Activated CD8-positive, alpha-beta T cell treated with anti-CD3 and anti-CD28 coated beads for 36 hours (primary cell): Measurements from ENCODE around the gene GTPBP1. TPM values are rescaled to one million over a fixed set of nuclear protein-coding genes. Genes with fewer than 3 reads are reported as not detected.

Source experiments
- ATAC-seq: fragments of 200-7000 bp; cut with Tn5 transposase; one replicate; pipeline ENCODE4 v1.10.0; 2021; ENCODE audit warnings: mild to moderate bottlenecking, moderate library complexity
- CTCF ChIA-PET: fragments of 350-600 bp; sonication (Branson Sonifier 250); formaldehyde crosslinking; loops from one replicate; lab custom pipeline; 2021; ENCODE audit warnings: antibody characterized with exemption; lab: Charles Lee
- POLR2A ChIA-PET: fragments of 350-600 bp; sonication (Branson Sonifier 250); formaldehyde crosslinking; loops from one replicate; lab custom pipeline; 2021; ENCODE audit warnings: antibody characterized with exemption; lab: Charles Lee
- DNase-seq: peaks from one replicate; pipeline ENCODE4 v3.0.0-alpha.2; 2020
- H3K27ac Mint-ChIP-seq: one replicate; pipeline ENCODE4 v1.8.0; 2021; ENCODE audit warnings: mild to moderate bottlenecking, mixed read lengths
- H3K27me3 Mint-ChIP-seq: one replicate; pipeline ENCODE4 v1.8.0; 2021; ENCODE audit warnings: mixed read lengths
- H3K36me3 Mint-ChIP-seq: one replicate; pipeline ENCODE4 v1.8.0; 2021; ENCODE audit warnings: low read depth, mixed read lengths
- H3K4me1 Mint-ChIP-seq: one replicate; pipeline ENCODE4 v1.8.0; 2021; ENCODE audit warnings: low read depth, mixed read lengths
- H3K4me3 Mint-ChIP-seq: one replicate; pipeline ENCODE4 v1.8.0; 2021; ENCODE audit warnings: mild to moderate bottlenecking, moderate library complexity, mixed read lengths
- H3K9me3 Mint-ChIP-seq: one replicate; pipeline ENCODE4 v1.8.0; 2021; ENCODE audit warnings: mixed read lengths
- intact Hi-C: fragments of 100-400 bp; cut with micrococcal nuclease; formaldehyde crosslinking; loops from one replicate; pipeline ENCODE4 v1.10.0; 2022
- total RNA-seq, 2 experiments: library from RNA; stranded (reverse); gene quantifications; one replicate each; pipeline ENCODE4 v1.2.3, GENCODE V29; 2021
- TF ChIP-seq, protein P1 (sequence below): fragments of 200-600 bp; IDR thresholded peaks from one replicate; pipeline ENCODE4 v1.8.0; 2022; ENCODE audit warnings: antibody characterized with exemption, mild to moderate bottlenecking

Gene GTPBP1
- total RNA-seq, 2 experiments from 2014 or later, result 93.3 to 97.6 TPM

DNA sequence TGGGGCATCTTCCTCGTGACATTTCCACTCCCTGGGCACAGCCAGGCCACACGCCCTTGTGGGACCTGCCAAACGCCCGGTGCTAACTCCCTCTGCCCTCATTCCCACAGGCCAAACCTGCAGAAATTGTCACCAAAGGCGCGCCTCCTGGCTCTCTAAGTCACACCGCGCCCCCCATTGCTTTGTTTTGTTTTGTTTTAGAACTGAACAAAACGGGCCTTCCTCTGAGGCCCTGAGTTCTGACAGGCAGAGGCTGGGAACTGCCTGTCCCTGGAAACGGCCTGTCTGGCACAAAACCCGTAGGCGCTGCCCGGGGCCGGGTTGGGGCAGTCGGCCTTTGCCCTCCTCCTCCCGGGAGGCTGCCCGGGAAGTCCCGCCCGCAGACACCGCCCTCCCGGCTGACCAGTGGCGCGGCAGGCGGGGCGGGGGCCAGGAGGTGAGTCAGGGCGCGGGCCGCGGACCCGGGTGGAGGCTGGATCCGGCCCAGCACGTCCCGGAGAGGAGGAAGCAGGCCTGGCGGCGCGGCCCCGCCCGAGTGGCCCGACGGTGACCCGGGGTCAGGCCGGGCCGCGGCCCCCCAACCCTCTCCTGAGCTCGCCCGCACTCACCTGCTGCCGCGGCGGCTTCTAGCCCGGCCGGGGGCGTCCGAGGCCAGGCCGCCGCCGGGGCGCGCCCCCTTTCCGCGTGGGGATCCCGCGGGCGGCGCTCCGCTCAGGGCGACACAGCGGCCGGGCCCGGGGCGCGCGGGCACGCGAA is 49.6 kb downstream of the GTPBP1 start:
- H3K27me3 Mint-ChIP-seq, result no peaks in the 10 kb centered on the region
- ChIA-PET CTCF (interaction anchor here (2.6 to 7.2 kb wide), 3 partner anchors 12 to 115 kb away, joined by 11 to 63 read pairs (median 39); no protein-coding TSS in a partner anchor), POLR2A (interaction anchor here (1.0 to 40.0 kb wide), 4 partner anchors 8 to 563 kb away, joined by 4 to 905 read pairs (median 8); partner anchors contain the start of gene GTPBP1)
- peaks cover 37% of the 10 kb centered on the region for H3K36me3 Mint-ChIP-seq
- DNase-seq (peak; percentile 76), ATAC-seq (peak; percentile 15)
- intact Hi-C loops, result loop anchor here (10.0 kb wide), 1 partner anchor 51 kb away; the partner anchor contains the start of genes GTPBP1 and JOSD1
- TF ChIP-seq, protein P1, sequence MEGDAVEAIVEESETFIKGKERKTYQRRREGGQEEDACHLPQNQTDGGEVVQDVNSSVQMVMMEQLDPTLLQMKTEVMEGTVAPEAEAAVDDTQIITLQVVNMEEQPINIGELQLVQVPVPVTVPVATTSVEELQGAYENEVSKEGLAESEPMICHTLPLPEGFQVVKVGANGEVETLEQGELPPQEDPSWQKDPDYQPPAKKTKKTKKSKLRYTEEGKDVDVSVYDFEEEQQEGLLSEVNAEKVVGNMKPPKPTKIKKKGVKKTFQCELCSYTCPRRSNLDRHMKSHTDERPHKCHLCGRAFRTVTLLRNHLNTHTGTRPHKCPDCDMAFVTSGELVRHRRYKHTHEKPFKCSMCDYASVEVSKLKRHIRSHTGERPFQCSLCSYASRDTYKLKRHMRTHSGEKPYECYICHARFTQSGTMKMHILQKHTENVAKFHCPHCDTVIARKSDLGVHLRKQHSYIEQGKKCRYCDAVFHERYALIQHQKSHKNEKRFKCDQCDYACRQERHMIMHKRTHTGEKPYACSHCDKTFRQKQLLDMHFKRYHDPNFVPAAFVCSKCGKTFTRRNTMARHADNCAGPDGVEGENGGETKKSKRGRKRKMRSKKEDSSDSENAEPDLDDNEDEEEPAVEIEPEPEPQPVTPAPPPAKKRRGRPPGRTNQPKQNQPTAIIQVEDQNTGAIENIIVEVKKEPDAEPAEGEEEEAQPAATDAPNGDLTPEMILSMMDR, result no peak
- no peaks in the 10 kb centered on the region for H3K9me3 Mint-ChIP-seq
- peak overlapping the region; percentile 99 for H3K27ac Mint-ChIP-seq
- peak overlapping the region; percentile 87 for H3K4me3 Mint-ChIP-seq
- H3K4me1 Mint-ChIP-seq, result peaks cover 59% of the 10 kb centered on the region

DNA sequence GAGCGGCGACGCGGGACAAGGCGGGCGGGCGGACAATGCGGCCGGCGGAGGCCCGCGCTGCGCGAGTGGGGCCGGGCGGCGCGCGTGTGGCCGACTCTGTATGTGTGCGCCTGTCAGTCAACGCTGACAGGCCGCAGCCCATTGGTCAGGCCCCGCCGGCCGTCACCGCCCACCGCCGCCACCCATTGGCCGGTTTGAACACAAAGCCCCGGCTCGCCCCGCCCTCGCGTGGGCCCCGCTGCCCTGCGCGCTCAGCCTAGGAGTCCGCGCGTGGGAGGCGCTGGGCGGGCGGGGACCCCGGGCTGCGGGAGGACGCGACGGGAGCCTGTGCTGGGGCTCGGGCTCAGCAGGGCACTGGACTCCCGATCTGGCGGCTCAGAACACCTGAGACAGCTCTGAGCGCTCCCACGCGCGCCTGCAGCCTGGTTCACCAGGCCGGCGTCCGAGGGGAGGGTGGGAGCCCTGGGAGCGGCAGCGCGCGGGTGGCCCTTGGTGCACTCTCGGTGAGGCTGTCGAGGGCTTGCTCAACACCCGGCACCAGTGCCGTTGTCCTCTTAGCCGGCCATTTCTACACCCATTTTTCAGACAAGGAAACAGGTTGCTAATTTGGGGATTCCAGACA is 50.3 kb downstream of the GTPBP1 start, which contains the start of gene SUN2:
TSS of gene SUN2 (minus strand) at position 88 of the 622 bp plus-strand sequence. CDS start 3,370 bp downstream, outside the sequence.
- DNase-seq (peak; percentile 95), ATAC-seq (peak; percentile 73)
- H3K27me3 Mint-ChIP-seq, result no peaks in the 10 kb centered on the region
- ChIA-PET POLR2A (interaction anchor here (1.0 to 40.0 kb wide), 6 partner anchors 9 to 562 kb away, joined by 3 to 905 read pairs (median 5); partner anchors contain the start of genes DMC1 and GTPBP1), CTCF (interaction anchor here (0.7 to 7.2 kb wide), 4 partner anchors 11 to 114 kb away, joined by 3 to 63 read pairs (median 7); no protein-coding TSS in a partner anchor)
- TF ChIP-seq, protein P1, result no peak
- peak within 1 kb of the TSS; percentile 99 for H3K27ac Mint-ChIP-seq
- peak within 1 kb of the TSS; percentile 87 for H3K4me3 Mint-ChIP-seq
- H3K4me1 Mint-ChIP-seq, result peaks cover 54% of the 10 kb centered on the region
- intact Hi-C loops, result loop anchor here (10.0 kb wide), 1 partner anchor 51 kb away; the partner anchor contains the start of genes GTPBP1 and JOSD1
- no peaks in the 10 kb centered on the region for H3K9me3 Mint-ChIP-seq
- peaks cover 32% of the 10 kb centered on the region for H3K36me3 Mint-ChIP-seq

DNA sequence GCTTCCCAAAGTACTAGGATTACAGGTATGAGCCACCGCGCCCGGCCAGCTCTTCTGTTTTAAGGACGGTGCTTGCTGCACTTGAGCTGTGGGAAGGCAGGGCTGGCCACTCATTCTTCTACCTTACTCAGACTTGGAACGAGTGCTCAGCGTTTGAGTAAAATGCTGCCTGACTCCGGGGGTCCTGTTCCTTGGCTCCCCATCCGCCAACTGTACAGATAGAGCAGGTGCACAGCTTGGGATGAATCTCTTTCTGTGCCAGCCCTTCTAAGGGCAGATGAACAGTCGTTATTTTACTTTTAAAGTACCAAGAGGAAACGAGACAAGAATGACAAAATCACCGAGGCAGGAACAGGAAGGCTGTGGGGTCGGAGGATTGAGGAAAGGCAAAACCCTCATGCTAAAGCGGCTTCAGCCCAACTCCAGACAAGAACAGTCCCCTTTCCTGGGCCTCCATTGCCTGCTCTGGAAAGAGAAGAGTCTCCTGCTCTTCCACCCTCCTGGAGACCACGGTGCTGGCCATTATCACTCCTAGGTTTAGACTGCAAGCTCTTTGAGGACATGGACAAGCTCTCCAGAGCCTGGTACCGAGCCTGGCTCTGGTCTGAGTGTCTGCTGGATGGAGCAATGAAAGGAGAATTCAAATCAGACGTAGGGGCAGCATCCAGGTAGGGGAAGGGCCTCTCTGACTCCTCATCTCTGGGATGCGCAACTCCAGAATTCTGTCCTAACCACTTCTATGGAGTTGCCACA is 51.1 kb downstream of the GTPBP1 start:
- Mint-ChIP-seq H3K27ac (peak overlapping the region; percentile 87), H3K4me1 (peaks cover 45% of the 10 kb centered on the region), H3K4me3 (peak overlapping the region; percentile 87), H3K36me3 (peaks cover 23% of the 10 kb centered on the region), H3K27me3 (no peaks in the 10 kb centered on the region), H3K9me3 (no peaks in the 10 kb centered on the region)
- peak; percentile 59 for DNase-seq
- intact Hi-C loops, result loop anchor here (10.0 kb wide), 1 partner anchor 52 kb away; the partner anchor contains the start of genes GTPBP1 and JOSD1
- ATAC-seq, result no peak
- POLR2A ChIA-PET, result interaction anchor here (1.0 to 40.0 kb wide), 6 partner anchors 9 to 561 kb away, joined by 3 to 905 read pairs (median 5); partner anchors contain the start of genes DMC1 and GTPBP1
- CTCF ChIA-PET, result interaction anchor here (0.7 to 7.2 kb wide), 4 partner anchors 10 to 113 kb away, joined by 3 to 63 read pairs (median 7); no protein-coding TSS in a partner anchor
- TF ChIP-seq, protein P1, result no peak

DNA sequence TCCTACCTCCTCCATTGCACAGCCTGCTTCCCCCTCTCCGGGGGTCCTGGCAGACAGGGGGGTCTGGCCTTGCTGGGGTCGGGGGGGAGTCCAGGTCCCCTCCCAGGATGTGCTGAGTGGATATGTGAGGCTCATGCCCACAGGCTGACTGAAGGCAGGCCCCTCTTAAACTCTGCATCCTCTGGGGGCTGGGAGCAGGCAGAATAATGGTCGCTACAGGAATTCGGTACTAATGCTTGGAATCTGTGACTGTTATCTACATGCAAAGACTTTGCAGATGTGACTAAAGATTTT is 51.7 kb downstream of the GTPBP1 start:
- Mint-ChIP-seq H3K36me3 (peaks cover 18% of the 10 kb centered on the region), H3K27me3 (no peaks in the 10 kb centered on the region), H3K9me3 (no peaks in the 10 kb centered on the region), H3K4me3 (peak overlapping the region; percentile 87), H3K4me1 (peaks cover 41% of the 10 kb centered on the region), H3K27ac (peak overlapping the region; percentile 87)
- no peak for ATAC-seq
- ChIA-PET POLR2A (interaction anchor here (1.2 to 40.0 kb wide), 3 partner anchors 10 to 102 kb away, joined by 3 to 905 read pairs (median 10); partner anchors contain the start of gene GTPBP1), CTCF (interaction anchor here (7.2 kb wide), 1 partner anchor 10 kb away, joined by 63 read pairs; no protein-coding TSS in a partner anchor)
- DNase-seq, result no peak
- intact Hi-C loops, result loop anchor here (10.0 kb wide), 1 partner anchor 53 kb away; the partner anchor contains the start of genes GTPBP1 and JOSD1
- TF ChIP-seq, protein P1, result no peak
